Ovary (tissue), 3 donors: ENCODE results near the gene CD14.

ENCODE experiments used
- CTCF ChIP-seq, 3 donors: fragments of 450-650 bp in 2 of 3; fragments of 200-600 bp in 1 of 3; IDR thresholded peaks; one replicate each; pipeline versions ENCODE4 v1.5.1 to v1.8.0; 2016 to 2022; ENCODE audit warnings: antibody characterized with exemption in 3 of 3, mild to moderate bottlenecking in 1 of 3
- POLR2A ChIP-seq: fragments of 450-650 bp; IDR thresholded peaks from one replicate; pipeline ENCODE4 v1.6.1; 2017; ENCODE audit warnings: antibody characterized with exemption, mild to moderate bottlenecking, moderate library complexity
- donor health status: DM: no; HTN: no; CAD: no.

- TF ChIP-seq CTCF (IDR thresholded peaks at IDR 0.05) (no peak), POLR2A (no peak)
Observed at GRCh38 chr5:140674629-140675028, 41.7 kb upstream of the CD14 start.
